Cardiac septum (tissue), 1 donor: Measurements from ENCODE around the gene CRYBG1. TPM values are rescaled to one million over a fixed set of nuclear protein-coding genes. Genes with fewer than 3 reads are reported as not detected.

ENCODE experiments used
- DNase-seq: peaks from one replicate; pipeline ENCODE4 v3.0.0-alpha.2; 2020; ENCODE audit warnings: low spot score
- intact Hi-C: fragments of 100-400 bp; cut with DNase I; formaldehyde crosslinking; loops from one replicate; pipeline ENCODE4 v1.14.0; 2022
- total RNA-seq: library from RNA; stranded (reverse); fragmentation: NEBNext Ultra II Directional; extraction: Animal tissue kit (Norgen Biotek cat#: 25700); gene quantifications from one replicate; pipeline ENCODE4 v1.2.1, GENCODE V29; 2021
- donor health status: DM: no; HTN: no; CAD: no.

Gene CRYBG1
- total RNA-seq, 1 donor from 2014 or later: 1.7 TPM

DNA sequence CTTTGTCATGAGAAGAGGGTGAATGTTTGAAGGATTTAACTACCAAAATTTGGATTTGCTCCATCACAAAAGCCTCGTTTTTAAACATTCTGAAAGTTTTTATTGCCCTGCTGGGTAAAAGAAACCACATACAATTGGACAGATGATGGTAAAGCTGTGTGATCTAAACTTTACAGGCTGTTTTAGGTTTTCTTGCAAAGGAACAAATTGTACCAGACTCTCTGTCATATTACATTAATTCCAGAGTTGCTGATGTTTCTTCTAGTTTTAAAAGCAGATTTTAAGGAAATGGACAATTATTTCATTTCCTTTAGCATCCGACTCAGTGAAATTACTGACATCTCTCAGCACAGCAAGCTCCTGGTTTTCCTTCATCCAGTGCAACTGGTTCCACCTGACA lies 53.2 kb downstream of the CRYBG1 start:
- DNase-seq: no peak
- intact Hi-C loops: no loop called here

DNA sequence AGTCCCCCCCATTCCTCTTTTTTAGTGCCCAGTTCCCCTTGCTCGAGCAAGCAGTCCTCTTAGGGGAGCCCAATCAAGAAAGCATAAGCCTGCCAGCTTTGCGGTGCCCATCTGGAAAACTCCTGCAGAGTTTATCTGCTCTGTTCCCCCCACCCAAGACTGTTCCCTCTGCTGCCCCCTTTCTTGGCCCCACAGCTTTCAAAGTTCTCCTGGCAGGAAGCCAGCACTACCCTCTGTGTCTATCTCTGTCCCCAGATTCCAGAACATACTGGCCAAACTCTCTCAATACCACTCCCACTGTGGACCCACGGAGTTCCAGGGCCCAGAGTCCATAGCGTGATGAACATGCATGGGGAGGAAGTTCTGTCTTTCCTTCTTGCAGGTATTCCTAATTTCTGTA lies 55.4 kb downstream of the CRYBG1 start:
- intact Hi-C loops: no loop called here
- no peak for DNase-seq

DNA sequence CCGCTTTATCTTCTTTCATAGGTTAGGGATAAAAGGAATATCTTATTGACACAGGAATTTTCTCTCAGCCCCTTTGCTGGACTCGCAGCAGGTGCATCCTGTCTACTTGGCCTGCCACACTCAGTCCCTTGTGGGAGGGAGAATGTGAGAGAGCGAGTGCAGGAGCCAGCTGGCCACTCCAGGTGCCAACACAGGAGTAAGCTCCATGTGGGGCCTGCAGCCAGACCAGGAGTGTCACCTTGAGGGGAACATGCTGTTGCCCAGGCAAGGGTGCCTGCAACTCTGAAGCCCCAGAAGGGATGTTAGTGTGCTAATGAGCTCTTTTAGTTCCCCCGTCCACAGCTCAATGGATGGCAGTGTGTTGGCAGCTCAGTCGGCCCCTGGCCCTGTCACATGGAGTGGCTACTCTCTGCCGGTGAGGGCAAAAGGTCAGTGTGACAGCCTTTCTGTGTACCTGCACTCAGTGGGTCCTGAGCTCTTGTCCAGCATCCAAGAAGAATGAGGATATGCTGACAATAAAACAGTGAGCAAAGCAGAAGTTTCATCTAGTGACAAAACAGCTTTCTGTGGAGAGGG lies 57.1 kb downstream of the CRYBG1 start:
- DNase-seq: no peak
- intact Hi-C loops: no loop called here

DNA sequence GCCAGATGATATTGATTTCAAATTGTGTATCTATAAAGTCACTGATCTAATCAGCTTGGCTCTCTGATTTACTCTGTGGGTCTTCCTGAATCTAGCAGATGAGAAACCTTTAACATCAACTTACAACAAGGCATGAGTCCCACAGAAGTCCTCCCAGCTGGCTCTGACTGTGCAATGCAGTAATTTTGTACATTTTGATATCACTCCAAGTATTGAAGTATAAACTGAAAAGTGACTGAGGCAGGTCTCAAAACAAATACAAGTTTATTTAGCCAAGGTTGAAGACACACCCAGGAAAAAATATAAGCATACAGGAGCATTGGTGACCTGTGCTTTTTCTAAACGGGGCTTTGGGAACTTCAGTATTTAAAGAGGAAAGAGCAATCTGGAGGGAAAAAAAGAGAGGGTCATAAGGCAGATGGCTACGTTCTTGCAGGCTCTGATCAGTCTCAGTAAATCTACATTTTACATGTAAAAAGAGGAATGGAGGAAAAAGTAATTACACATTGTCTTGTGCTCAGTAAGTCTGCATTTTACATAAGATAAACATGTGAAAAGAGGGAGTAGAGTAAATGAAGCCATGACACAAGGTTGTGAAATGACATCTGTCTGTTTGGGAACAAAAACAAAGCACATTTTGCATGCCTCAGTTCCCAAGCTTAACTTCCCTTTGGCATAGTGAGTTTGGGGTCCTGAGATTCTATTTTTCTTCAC lies 59.5 kb downstream of the CRYBG1 start:
- intact Hi-C loops: no loop called here

DNA sequence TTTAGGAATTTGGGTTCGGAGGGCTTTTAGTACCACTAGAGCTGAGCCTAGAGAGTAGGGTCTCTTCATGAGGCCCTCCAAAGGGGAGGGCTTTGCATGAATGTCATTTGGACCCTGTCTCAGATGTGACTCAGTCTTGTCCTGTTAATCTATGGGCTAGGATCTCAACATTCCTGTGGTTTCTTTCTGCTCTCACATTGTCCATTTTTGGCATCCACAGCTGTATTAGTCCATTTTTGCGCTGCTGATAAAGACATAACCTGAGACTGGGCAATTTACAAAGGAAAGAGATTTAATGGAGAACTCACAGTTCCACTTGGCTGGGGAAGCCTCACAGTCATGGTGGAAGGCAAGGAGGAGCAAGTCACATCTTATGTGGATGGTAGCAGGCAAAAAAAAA lies 61.0 kb downstream of the CRYBG1 start:
- intact Hi-C loops: no loop called here
- DNase-seq: no peak

More for the DNA sequence above, 59.5 kb downstream of the CRYBG1 start:
- no peak for DNase-seq

DNA sequence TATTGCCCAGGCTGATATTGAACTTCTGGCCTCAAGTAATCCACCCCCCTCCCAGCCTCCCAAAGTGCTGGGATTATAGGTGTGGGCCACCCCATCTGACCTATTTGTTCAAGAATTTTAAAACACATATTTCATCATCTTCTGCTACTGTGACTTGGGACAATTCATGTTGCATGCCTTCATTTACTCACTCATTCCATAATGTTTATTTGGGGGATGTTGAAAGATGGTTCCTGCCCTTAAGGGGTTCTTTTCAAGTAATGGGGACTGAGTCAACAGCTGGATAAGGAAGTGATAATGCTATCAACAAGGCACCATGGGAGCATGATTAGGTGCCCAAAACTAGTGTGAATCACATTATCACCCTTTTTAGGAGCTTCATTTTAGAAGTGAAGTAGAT lies 62.0 kb downstream of the CRYBG1 start:
- DNase-seq: no peak
- intact Hi-C loops: no loop called here

DNA sequence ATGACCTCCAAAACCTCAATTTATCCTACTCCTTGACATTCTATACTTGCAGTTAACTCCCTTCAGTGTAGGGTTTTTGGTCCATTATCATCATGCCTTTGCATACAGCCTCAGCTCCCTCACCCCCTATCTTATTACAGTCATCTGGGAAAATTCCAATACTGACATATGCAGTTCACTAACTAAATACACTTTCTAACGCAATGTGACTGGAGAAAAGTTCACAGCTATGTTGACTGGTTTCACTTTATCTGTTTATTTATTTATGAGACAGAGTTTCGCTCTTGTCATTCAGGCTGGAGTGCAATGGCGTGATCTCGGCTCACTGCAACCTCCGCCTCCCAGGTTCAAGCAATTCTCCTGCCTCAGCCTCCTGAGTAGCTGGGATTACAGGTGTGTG lies 64.9 kb downstream of the CRYBG1 start:
- intact Hi-C loops: no loop called here
- no peak for DNase-seq

DNA sequence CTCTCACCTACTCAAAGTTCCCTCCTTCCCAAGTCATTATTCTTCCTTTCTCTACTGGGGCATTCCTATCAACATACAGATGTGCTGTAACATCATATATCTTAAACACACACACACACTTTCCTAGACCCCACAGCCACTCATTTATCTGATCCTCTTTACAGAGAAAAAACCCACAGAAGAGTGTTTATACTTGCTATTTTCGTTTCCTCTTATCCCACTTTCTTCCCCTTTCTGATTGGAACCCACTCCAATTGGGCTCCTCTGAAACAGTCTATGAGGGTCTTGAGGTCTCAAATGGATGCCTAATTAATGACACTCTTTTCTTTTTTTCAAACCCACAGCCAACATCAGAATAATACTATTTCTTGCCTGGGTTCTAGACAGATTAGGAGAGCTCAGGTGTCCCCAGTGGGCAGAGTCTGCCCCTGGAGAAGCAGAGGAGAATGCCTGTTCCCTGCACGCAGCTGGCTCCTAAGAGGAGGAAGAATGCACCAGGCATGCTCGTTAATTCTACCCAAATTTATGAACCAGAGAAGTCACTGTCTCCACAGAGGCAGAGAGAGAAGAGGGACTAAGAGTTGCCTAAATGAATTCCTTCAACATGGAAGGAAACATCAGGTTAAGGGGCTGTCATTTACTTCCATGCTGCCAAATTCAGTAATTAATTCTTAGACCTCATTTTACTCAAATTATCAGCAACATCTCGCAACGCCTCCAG lies 65.9 kb downstream of the CRYBG1 start:
- DNase-seq: no peak
- intact Hi-C loops: no loop called here

DNA sequence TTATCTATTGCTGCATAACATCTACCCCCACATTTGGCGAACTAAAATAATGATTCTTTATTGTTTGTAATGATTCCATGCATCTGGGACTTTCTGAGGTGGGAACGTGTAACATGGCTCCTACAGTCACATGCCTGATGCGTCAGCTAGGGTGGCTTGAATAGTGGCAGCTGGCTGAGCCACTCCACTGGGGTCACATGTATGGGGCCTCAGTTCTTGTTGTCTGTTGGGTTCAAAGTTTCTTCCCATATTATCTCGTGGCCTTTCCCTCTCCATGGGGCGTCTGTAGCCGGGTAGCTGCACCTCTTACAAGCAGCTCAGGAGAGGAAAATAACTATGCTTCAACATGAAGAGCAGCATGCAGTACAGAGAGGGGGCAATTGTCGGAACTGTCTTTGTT lies 69.9 kb downstream of the CRYBG1 start:
- no peak for DNase-seq
- intact Hi-C loops: no loop called here

DNA sequence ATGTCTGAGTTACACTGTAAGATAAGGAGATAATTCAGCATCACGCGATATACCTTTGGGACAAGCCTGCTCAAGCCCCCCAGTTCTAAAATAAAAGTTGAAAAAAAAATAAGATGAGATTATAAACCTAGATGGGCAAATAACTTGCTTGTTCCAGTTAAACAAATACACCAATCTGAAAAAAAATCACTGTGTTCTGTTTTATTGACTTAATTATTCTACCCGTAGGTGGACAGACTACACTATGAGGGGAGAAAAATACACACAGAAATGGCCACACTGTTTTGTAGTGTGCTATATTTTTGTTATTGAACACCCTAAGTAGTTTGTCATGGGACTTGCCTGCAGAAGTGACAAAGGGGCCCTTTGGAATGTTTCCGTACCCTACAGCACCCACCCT lies 70.9 kb downstream of the CRYBG1 start:
- intact Hi-C loops: no loop called here
- no peak for DNase-seq

DNA sequence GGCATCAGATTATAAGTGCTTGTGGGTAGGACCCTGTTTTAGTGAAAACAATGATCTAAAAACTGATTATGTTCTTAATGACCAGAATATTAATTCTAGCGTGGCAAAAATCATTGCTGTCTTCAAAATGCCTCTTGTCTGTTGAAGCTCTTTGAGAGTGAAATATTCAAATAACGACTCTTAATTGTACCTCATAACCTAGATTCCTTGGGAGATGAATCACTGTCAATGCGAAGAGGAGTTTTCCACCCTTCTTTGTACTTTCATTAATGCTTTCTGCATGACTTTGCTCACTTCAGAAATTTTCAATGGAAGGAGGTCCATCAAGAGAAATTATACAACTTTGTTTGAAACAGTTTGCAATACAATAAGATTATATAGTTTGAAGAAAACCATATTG lies 71.5 kb downstream of the CRYBG1 start:
- DNase-seq: no peak
- intact Hi-C loops: no loop called here

DNA sequence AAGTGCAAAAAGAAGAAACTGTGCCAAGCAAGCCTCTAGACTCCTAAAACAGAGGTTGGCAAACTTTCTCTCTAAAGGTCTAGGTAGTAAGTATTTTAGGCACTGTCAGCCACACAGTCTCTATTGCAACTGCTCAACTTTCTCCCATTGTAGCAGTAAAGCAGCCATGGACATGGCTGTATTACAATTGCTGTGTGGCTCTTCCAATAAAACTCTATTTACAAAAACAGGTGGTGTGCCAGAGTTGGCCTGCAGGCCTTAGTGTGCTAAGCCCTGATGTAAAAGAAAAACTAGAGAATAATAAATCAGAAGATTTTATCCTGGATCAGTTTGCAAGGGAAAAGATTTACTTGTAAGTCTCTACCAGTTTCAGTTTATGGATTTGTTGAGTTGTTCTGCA lies 74.0 kb downstream of the CRYBG1 start:
- intact Hi-C loops: no loop called here
- no peak for DNase-seq

DNA sequence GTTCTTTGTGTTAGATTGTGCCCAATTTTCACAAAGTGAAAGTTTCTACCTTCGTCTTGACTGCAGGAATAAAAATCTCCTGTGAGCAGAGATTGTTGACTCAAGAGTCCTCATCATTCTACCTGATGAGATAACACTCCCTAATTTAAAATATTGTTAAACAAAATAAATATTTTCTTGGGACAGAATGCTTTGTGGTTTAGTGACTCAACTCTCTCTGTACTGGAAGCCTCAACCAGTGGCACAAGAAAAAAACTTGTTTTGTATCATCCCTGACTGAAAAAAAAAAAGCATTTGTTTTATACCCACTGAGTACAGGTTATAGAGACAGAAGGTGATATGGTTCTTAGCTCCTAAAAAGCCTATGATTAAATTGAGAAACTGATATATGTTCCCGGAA lies 78.9 kb downstream of the CRYBG1 start:
- no peak for DNase-seq
- intact Hi-C loops: no loop called here

DNA sequence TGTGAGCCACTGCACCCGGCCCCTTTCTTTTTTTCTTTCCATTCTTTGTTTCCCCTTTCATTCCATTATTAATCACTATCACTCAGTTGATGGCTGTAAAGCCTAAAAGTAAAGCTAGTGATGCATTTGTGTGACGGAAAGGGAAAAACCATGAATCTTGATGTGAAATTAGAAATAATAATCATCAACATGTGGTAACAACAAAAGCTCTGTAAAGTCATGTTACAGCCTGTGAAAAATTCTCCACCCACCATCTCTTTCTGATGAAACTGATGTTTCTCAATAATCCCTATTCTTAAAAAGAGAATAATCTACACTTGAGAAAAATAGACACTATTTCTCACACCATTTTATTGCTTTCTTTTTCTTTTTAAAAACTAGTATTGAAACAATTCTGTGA lies 80.0 kb downstream of the CRYBG1 start:
- intact Hi-C loops: loop anchor here (10.0 kb wide), 1 partner anchor 96 kb away; no protein-coding TSS in a partner anchor

DNA sequence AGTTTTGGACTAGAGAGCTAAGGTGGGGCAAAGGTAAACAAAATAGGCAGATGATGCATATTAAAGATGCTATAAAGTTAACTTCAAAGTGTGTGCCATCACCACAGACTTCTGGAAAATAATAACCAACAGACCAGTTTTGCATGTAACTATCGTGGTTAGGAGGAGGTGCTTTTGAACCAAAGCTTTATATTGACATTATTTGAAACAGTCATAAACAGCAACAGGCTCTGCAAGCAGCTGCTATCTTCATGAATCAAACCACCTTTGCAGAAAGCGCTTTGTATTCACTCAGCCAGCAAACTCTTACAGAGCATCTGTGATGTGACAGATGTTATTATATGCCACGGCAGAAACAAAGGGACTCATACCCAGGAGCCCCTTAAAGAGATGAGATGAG lies 81.9 kb downstream of the CRYBG1 start:
- intact Hi-C loops: loop anchor here (10.0 kb wide), 1 partner anchor 98 kb away; no protein-coding TSS in a partner anchor
- no peak for DNase-seq

More for the DNA sequence above, 80.0 kb downstream of the CRYBG1 start:
- DNase-seq: no peak

DNA sequence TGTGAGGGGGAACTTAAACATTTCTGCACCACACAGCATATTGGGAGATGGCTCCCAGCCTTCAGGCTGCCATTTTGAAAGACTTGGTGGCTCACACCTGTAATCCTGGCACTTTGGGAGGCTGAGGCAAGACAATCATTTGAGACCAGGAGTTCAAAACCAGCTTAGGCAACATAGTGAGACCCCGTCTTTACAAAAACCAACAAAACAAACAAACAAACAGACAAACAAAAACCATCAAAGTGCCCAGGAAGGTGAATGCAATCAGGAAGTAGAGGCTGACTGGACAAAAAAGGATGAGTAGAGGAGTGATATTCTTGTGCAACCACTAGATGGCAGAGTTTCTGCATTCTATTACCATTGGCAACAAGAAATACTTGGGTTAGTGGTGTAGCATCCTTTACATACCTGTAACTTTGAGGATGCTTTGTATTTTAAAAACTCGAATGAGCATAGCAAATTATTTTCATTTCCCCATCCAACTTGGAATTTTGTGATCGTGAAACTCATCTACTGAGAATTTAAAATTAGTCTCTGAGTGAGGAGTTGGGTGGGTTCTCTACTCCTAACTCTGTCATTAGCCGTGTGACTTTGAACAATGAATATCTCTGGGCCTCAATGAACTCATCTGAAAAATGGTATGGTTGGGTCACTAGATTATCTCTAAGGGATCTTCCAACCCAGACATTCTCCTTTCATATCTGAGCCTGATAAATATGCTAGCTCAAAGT lies 84.4 kb downstream of the CRYBG1 start:
- DNase-seq: no peak
- intact Hi-C loops: loop anchor here (2.0 to 10.0 kb wide), 3 partner anchors 100 to 534 kb away; no protein-coding TSS in a partner anchor

DNA sequence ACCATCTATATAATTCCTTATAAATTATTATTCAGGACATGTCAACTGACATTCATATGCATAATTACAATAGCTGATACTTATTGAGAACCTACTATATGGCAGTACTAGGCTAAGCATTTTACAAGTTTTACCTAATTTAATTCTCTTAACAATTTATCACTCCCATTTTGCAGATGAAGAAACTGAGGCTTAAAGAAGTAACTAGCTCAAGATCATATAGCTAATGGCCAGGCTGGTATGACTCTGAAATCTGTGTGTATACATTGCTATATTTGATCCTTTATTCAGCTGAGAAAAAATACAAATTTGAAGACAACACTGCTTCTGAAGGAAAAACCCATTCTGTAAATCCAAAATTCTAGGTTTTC lies 85.0 kb downstream of the CRYBG1 start:
- intact Hi-C loops: loop anchor here (2.0 to 10.0 kb wide), 3 partner anchors 101 to 533 kb away; no protein-coding TSS in a partner anchor
- no peak for DNase-seq

DNA sequence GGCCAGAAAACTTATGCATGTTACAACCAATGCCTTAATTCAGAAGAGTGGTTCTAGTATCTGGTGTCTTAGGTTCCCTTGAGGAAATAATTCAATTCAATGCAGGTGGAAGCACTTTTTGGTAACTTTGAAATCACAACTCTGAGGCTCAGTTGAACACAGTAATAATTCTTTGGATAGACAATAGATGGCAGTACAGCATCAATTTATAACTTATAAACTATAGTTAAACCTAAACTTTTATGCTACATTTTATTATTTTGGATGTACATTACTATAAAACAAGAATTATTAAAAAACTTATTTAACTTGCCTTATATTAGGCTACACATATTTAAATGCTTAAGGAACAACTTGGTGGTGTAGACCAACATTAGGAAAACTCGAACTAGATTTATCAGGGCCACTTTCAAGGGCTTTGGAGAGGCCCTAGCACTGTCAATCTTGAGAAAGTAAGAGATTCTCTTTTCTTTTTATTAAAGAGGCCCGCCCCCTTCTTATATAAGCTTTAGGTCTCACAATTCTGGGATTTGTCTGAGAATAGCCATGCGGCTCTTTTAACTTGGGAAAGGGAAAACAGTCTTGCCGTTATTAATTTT lies 85.9 kb downstream of the CRYBG1 start:
- DNase-seq: no peak
- intact Hi-C loops: loop anchor here (10.0 kb wide), 1 partner anchor 102 kb away; no protein-coding TSS in a partner anchor

DNA sequence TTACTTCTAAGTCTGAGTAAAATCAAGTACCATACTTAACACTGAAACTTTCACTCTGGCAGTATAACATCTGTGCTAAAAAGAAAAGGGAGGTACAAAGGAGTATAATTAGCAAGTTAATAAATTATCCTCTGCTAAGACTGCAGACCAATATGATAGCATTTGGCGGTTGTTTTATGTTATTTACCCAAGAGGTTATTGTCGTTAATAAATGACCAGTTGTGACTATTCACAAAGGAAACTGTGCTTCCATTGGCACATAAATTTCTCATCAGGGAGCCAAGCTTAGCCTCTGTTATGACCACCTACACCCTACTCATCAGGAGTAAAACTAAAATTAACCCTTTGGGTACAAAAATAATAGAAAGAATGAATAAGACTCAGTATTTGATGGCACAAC lies 86.5 kb downstream of the CRYBG1 start:
- DNase-seq: no peak
- intact Hi-C loops: loop anchor here (10.0 kb wide), 1 partner anchor 102 kb away; no protein-coding TSS in a partner anchor
